Prostate gland (tissue), 2 donors: ENCODE measurements around the gene CDH10. TPM values are rescaled to one million over a fixed set of nuclear protein-coding genes. Genes with fewer than 3 reads are reported as not detected.
A peak's percentile ranks its signal among the peaks of the same experiment; 100 is the strongest.

Experiments used
- DNase-seq: peaks from one replicate; pipeline ENCODE4 v3.0.0-alpha.2; 2019; ENCODE audit warnings: low spot score
- H3K27ac ChIP-seq, 2 donors: fragments of 200-600 bp; sonication (generic); 2 replicates each; pipeline ENCODE4 v1.5.1; 2017 to 2019
- H3K27me3 ChIP-seq: fragments of 200-600 bp; sonication (generic); replicated peaks from 2 replicates; pipeline ENCODE4 v1.5.1; 2019; ENCODE audit not compliant: insufficient read depth
- H3K36me3 ChIP-seq, 2 donors: fragments of 200-600 bp; sonication (generic); 1 replicate in 1 of 2; 2 replicates in 1 of 2; pipeline versions ENCODE4 v1.5.1 to v1.8.1; 2017 to 2019
- H3K4me1 ChIP-seq: fragments of 200-600 bp; sonication (generic); replicated peaks from 2 replicates; pipeline ENCODE4 v1.5.1; 2019
- H3K4me3 ChIP-seq, 2 donors: fragments of 200-600 bp; sonication (generic); 2 replicates each; pipeline ENCODE4 v1.5.1; 2017 to 2019
- H3K9me3 ChIP-seq: fragments of 200-600 bp; sonication (generic); 2 replicates; pipeline ENCODE4 v1.5.1; 2017
- CTCF ChIP-seq, 4 experiments: fragments of 200-600 bp in 2 of 4; fragments of 450-650 bp in 2 of 4; sonication (generic) in 2 of 4; IDR thresholded peaks; 1 replicate in 3 of 4; 2 replicates in 1 of 4; pipeline ENCODE4 v1.5.1; 2016 to 2019; ENCODE audit warnings: antibody characterized with exemption in 4 of 4, mild to moderate bottlenecking in 2 of 4, moderate library complexity in 2 of 4
- POLR2A ChIP-seq: fragments of 450-650 bp; IDR thresholded peaks from one replicate; pipeline ENCODE4 v1.6.1; 2016; ENCODE audit warnings: antibody characterized with exemption, mild to moderate bottlenecking
- POLR2AphosphoS5 ChIP-seq: sonication (generic); formaldehyde crosslinking; IDR thresholded peaks from one replicate; pipeline ENCODE4 v1.6.1; 2017; ENCODE audit warnings: antibody characterized with exemption
- WGBS: methylation state at CpG from one replicate; pipeline ENCODE4 v1.1.5; 2018; 5-methylcytosine and 5-hydroxymethylcytosine counted together
- intact Hi-C: fragments of 100-400 bp; cut with DNase I; formaldehyde crosslinking; loops from one replicate; pipeline ENCODE4 v1.14.2; 2022
- total RNA-seq, 2 donors: library from RNA; depleted of rRNA; stranded (reverse); fragments of >200 nt; gene quantifications; one replicate each; pipeline ENCODE4 v1.1.0, GENCODE V29; 2016

Gene CDH10
- total RNA-seq, 2 donors from 2014 or later, result 0.77 to 1.1 TPM

- peaks cover under 1% of the 10 kb centered on the region for H3K4me1 ChIP-seq
- H3K4me3 ChIP-seq, result no peak overlapping the region
- 83% methylated on average over 2 of the region's 2 CpGs for WGBS
- no peaks in the 10 kb centered on the region for H3K9me3 ChIP-seq
- intact Hi-C loops, result no loop called here
- TF ChIP-seq POLR2A (no peak), CTCF (IDR thresholded peaks at IDR 0.05) (peak in 1 of 4 experiments; percentile 16), POLR2AphosphoS5 (no peak)
- no peak for DNase-seq
- no peak overlapping the region for H3K27ac ChIP-seq
- no peaks in the 10 kb centered on the region for H3K36me3 ChIP-seq
- H3K27me3 ChIP-seq, result no peaks in the 10 kb centered on the region
Observed at GRCh38 chr5:24535646-24536045, 109.1 kb downstream of the CDH10 start.

- H3K4me3 ChIP-seq, result no peak overlapping the region
- H3K36me3 ChIP-seq, result no peaks in the 10 kb centered on the region
- no peaks in the 10 kb centered on the region for H3K9me3 ChIP-seq
- no peak overlapping the region for H3K27ac ChIP-seq
- intact Hi-C loops, result no loop called here
- TF ChIP-seq POLR2A (no peak), POLR2AphosphoS5 (no peak), CTCF (IDR thresholded peaks at IDR 0.05) (no peak)
- H3K27me3 ChIP-seq, result no peaks in the 10 kb centered on the region
- H3K4me1 ChIP-seq, result no peaks in the 10 kb centered on the region
- DNase-seq, result no peak
- WGBS, result 90% methylated on average over 1 of the region's 1 CpG
Observed at GRCh38 chr5:24530906-24531305, 113.9 kb downstream of the CDH10 start.

GRCh38 chr5:24525414-24525813 is 119.4 kb downstream of the CDH10 start:
- Histone ChIP-seq H3K36me3 (no peaks in the 10 kb centered on the region), H3K4me3 (no peak overlapping the region), H3K9me3 (no peaks in the 10 kb centered on the region), H3K27ac (no peak overlapping the region), H3K4me1 (no peaks in the 10 kb centered on the region), H3K27me3 (no peaks in the 10 kb centered on the region)
- no peak for TF ChIP-seq CTCF (IDR thresholded peaks at IDR 0.05)
- TF ChIP-seq POLR2AphosphoS5, result no peak
- no peak for TF ChIP-seq POLR2A
- no peak for DNase-seq
- intact Hi-C loops, result no loop called here
- WGBS, result 86% methylated on average over 7 of the region's 7 CpGs

- Histone ChIP-seq H3K4me1 (no peaks in the 10 kb centered on the region), H3K27ac (no peak overlapping the region), H3K9me3 (no peaks in the 10 kb centered on the region), H3K36me3 (no peaks in the 10 kb centered on the region), H3K27me3 (no peaks in the 10 kb centered on the region), H3K4me3 (no peak overlapping the region)
- intact Hi-C loops, result no loop called here
- no peak for DNase-seq
- TF ChIP-seq POLR2AphosphoS5 (no peak), POLR2A (no peak), CTCF (IDR thresholded peaks at IDR 0.05) (no peak)
Observed at GRCh38 chr5:24512423-24512822, 132.4 kb downstream of the CDH10 start.

- Histone ChIP-seq H3K4me3 (no peak overlapping the region), H3K9me3 (no peaks in the 10 kb centered on the region), H3K27ac (no peak overlapping the region), H3K4me1 (no peaks in the 10 kb centered on the region), H3K27me3 (no peaks in the 10 kb centered on the region), H3K36me3 (no peaks in the 10 kb centered on the region)
- no peak for DNase-seq
- intact Hi-C loops, result no loop called here
- TF ChIP-seq POLR2A (no peak), CTCF (IDR thresholded peaks at IDR 0.05) (no peak), POLR2AphosphoS5 (no peak)
Observed at GRCh38 chr5:24510523-24510988, 134.2 kb downstream of the CDH10 start.
